HepG2 (cell line): Measurements from ENCODE around the gene TFDP1. TPM values are rescaled to one million over a fixed set of nuclear protein-coding genes. Genes with fewer than 3 reads are reported as not detected.

Experiments
- DR1 ChIP-seq: sonication (generic); formaldehyde crosslinking; IDR thresholded peaks from 2 replicates; pipeline ENCODE4 v1.8.0; 2021; ENCODE audit warnings: mild to moderate bottlenecking, missing genetic modification reagents, inconsistent platforms
- ELF3 ChIP-seq: IDR thresholded peaks from 2 replicates; pipeline ENCODE4 v1.6.1; 2016; ENCODE audit warnings: missing genetic modification reagents, missing compliant biosample characterization
- FOXC1 ChIP-seq: sonication (generic); formaldehyde crosslinking; IDR thresholded peaks from 2 replicates; pipeline ENCODE4 v1.8.0; 2022; ENCODE audit warnings: mild to moderate bottlenecking, missing genetic modification reagents, borderline replicate concordance
- NR2F1 ChIP-seq, 2 experiments: fragments of 450-650 bp in 1 of 2; formaldehyde crosslinking in 1 of 2; IDR thresholded peaks; 2 replicates each; pipeline versions ENCODE4 v1.5.0 to v1.6.1; 2016 to 2020; ENCODE audit warnings: mild to moderate bottlenecking in 1 of 2, missing compliant biosample characterization in 1 of 2, missing genetic modification reagents in 1 of 2, moderate library complexity in 1 of 2
- PHF21A ChIP-seq: sonication (generic); formaldehyde crosslinking; IDR thresholded peaks from 2 replicates; pipeline ENCODE4 v1.5.0; 2020; ENCODE audit warnings: mild to moderate bottlenecking, missing genetic modification reagents
- ZBTB38 ChIP-seq: sonication (generic); formaldehyde crosslinking; IDR thresholded peaks from 2 replicates; pipeline ENCODE4 v1.5.1; 2020; ENCODE audit warnings: mild to moderate bottlenecking, missing genetic modification reagents
- ZC3H13 ChIP-seq: sonication (generic); formaldehyde crosslinking; IDR thresholded peaks from 2 replicates; pipeline ENCODE4 v1.8.1; 2023; ENCODE audit warnings: mild to moderate bottlenecking, missing genetic modification reagents, moderate library complexity
- ZNF180 ChIP-seq: sonication (generic); formaldehyde crosslinking; IDR thresholded peaks from 2 replicates; pipeline ENCODE4 v1.4.0; 2020; ENCODE audit warnings: low read depth, missing genetic modification reagents, borderline replicate concordance
- ZNF878 ChIP-seq: sonication (generic); formaldehyde crosslinking; IDR thresholded peaks from 2 replicates; pipeline ENCODE4 v1.8.1; 2023; ENCODE audit warnings: mild to moderate bottlenecking, missing genetic modification reagents, moderate library complexity
- polyA plus RNA-seq, 8 experiments: library from polyadenylated mRNA; depleted of rRNA in 3 of 8; stranded (reverse) in 7 of 8; unstranded in 1 of 8; fragments of >200 nt; fragmentation: Illumina TruSeq in 4 of 8; extraction: Trizol in 4 of 8; gene quantifications; 2 replicates each; pipeline versions ENCODE4 v1.2.1 to v1.2.3, GENCODE V29; 2011 to 2016; ENCODE audit warnings: low read depth in 4 of 8, missing spikeins in 1 of 8, mixed read lengths in 1 of 8; ENCODE audit not compliant: insufficient read depth in 1 of 8
- total RNA-seq, 5 experiments: library from RNA; depleted of rRNA; stranded (reverse); fragments of >200 nt; fragmentation: Illumina TruSeq; extraction: Trizol; gene quantifications; 2 replicates each; pipeline ENCODE4 v1.2.3, GENCODE V29; 2016; ENCODE audit warnings: low read depth in 1 of 5
- TF ChIP-seq, protein P1 (sequence below): sonication (generic); formaldehyde crosslinking; IDR thresholded peaks from 2 replicates; pipeline ENCODE4 v1.9.0; 2021; ENCODE audit warnings: missing genetic modification reagents, borderline replicate concordance
- TF ChIP-seq, protein P2 (sequence below): sonication (generic); formaldehyde crosslinking; IDR thresholded peaks from 2 replicates; pipeline ENCODE4 v1.8.0; 2022; ENCODE audit warnings: mild to moderate bottlenecking, missing genetic modification reagents, moderate library complexity
- TF ChIP-seq, protein P3 (sequence below): sonication (generic); formaldehyde crosslinking; IDR thresholded peaks from 2 replicates; pipeline ENCODE4 v1.8.0; 2022; ENCODE audit warnings: low read depth, missing genetic modification reagents

TFDP1 gene
- total and polyA plus RNA-seq, 2 of the 13 experiments (the other 11 are each of a cell fraction or from before 2014, with no cell fraction given): 38.0 to 84.2 TPM

DNA sequence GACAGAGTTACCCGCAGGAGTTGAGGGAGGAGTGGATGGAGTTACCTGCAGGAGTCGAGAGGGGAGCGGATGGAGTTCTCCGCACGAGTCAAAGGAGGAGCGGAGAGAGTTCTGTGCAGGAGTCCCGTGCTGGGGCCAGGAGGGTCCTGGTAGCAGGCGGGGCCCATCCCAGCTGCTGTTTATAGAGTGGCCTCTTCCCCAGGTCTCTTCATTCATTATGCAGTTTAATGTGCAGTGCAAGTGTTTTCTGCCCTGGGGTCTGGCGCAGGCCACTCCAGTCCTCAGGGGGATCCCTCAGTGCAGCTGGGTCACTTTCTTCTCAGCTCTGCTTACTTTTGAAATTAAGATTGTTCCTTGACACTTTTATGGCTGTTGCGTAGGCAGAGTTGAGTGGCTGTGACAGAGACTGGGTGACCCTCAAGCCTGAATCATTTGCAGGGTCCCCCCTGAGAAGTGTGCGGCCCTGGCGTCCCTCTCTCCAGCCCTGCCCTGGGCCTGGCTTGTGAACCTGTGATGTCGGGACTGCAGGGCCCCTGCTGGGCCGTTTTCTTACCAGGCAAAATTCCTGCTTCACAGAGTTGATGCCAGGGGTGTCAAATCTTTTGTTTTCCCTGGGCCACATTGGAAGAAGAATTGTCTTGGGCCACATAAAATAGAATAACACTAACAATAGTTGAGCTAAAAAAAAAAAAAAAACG, 17.9 kb downstream of the TFDP1 start (continued):
- TF ChIP-seq, protein P1, sequence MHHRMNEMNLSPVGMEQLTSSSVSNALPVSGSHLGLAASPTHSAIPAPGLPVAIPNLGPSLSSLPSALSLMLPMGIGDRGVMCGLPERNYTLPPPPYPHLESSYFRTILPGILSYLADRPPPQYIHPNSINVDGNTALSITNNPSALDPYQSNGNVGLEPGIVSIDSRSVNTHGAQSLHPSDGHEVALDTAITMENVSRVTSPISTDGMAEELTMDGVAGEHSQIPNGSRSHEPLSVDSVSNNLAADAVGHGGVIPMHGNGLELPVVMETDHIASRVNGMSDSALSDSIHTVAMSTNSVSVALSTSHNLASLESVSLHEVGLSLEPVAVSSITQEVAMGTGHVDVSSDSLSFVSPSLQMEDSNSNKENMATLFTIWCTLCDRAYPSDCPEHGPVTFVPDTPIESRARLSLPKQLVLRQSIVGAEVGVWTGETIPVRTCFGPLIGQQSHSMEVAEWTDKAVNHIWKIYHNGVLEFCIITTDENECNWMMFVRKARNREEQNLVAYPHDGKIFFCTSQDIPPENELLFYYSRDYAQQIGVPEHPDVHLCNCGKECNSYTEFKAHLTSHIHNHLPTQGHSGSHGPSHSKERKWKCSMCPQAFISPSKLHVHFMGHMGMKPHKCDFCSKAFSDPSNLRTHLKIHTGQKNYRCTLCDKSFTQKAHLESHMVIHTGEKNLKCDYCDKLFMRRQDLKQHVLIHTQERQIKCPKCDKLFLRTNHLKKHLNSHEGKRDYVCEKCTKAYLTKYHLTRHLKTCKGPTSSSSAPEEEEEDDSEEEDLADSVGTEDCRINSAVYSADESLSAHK (CRISPR knock-in tag): no peak
- TF ChIP-seq PHF21A (CRISPR knock-in tag) (no peak), DR1 (no peak), ZBTB38 (CRISPR knock-in tag) (no peak), FOXC1 (no peak), ZNF878 (CRISPR knock-in tag) (no peak), ZNF180 (CRISPR knock-in tag) (no peak), NR2F1 (CRISPR knock-in tag; IDR thresholded peaks at IDR 0.05) (no peak), ZC3H13 (CRISPR knock-in tag) (no peak), ELF3 (CRISPR knock-in tag) (no peak)
- TF ChIP-seq, protein P2, sequence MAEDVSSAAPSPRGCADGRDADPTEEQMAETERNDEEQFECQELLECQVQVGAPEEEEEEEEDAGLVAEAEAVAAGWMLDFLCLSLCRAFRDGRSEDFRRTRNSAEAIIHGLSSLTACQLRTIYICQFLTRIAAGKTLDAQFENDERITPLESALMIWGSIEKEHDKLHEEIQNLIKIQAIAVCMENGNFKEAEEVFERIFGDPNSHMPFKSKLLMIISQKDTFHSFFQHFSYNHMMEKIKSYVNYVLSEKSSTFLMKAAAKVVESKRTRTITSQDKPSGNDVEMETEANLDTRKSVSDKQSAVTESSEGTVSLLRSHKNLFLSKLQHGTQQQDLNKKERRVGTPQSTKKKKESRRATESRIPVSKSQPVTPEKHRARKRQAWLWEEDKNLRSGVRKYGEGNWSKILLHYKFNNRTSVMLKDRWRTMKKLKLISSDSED (CRISPR knock-in tag): no peak
- TF ChIP-seq, protein P3, sequence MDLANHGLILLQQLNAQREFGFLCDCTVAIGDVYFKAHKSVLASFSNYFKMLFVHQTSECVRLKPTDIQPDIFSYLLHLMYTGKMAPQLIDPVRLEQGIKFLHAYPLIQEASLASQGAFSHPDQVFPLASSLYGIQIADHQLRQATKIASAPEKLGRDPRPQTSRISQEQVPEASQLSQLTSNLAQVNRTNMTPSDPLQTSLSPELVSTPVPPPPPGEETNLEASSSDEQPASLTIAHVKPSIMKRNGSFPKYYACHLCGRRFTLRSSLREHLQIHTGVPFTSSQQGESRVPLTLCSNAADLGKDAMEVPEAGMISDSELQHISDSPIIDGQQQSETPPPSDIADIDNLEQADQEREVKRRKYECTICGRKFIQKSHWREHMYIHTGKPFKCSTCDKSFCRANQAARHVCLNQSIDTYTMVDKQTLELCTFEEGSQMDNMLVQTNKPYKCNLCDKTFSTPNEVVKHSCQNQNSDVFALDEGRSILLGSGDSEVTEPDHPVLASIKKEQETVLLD (CRISPR knock-in tag): no peak
- TF ChIP-seq, all 625 proteins: peak for 0
